ENCODE results near the gene ZNF816.
A peak's percentile ranks its signal among the peaks of the same experiment; 100 is the strongest.
"Not testable (repeated sequence)": the region's sequence is repeated elsewhere in the genome, so short reads cannot be mapped to it uniquely, and the experiment has no call there.

Gene ZNF816

GRCh38 chr19:52962394-52963246 lies at the start of gene ZNF816:
Gene ZNF816, minus strand, starts transcription at chr19:52962881. Its CDS starts 6,792 bp downstream, at chr19:52956089.
- DNase-seq, result peak; percentile 99

- DNase-seq, result no peak
Observed at GRCh38 chr19:53012006-53012405, 49.3 kb upstream of the ZNF816 start.

DNA sequence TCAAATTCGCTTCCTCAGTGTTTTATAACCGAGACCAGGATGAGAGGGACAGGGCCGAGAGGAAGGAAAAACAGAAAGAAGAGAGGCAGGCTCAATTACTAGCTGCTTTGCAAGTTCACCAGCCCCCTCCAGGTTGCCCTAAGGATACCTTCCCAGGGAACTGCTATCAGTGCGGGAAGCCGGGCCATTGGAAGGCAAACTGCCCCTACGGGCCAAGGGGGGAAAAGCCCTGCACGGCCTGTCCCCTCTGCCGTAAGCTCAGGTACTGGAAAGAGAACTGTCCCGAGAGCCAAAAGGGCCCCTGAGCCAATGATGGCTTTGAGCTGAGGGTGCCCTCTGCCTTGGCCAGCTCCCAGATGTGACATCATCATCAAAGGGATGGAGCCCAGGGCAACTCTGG lies 47.8 kb upstream of the ZNF816 start:
- no peak for DNase-seq

DNA sequence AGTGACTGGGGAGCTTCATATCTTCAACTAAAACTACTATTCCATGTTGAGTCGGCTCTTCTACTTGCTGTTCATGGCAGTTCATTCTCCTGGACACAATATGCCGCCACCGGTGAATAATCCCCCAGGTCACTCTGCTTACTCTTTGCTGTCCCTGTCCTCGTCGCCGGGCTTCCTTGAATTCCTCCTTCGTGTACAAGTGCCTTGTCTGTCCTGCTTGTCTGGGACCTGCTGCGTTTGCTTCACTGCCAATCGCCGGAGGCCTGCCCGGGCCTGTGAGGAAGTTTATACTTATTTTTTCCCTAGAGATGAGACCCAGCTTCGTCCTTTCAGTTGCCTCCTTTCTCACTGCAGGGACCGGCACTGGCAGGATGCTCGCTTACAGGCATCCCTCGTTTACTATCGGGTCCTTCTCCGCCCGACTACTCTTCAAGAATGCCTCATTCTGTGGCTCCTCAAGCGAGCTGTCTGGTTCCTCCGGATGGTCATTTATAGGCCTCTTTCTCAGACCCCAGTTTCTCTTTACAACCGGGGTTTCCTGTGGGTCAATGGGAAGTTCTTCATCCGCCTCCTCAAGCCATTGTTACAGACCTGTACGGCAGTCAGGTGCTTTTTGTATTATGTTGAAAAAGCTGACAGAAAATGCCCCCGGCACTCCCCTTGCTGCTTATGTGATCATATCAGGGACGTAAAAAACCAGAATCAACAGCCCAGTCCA lies 45.5 kb upstream of the ZNF816 start:
- DNase-seq, result no peak

GRCh38 chr19:53007606-53008005 lies 44.9 kb upstream of the ZNF816 start:
- no peak for DNase-seq

GRCh38 chr19:53007200-53007599 lies 44.5 kb upstream of the ZNF816 start:
- DNase-seq, result no peak

DNA sequence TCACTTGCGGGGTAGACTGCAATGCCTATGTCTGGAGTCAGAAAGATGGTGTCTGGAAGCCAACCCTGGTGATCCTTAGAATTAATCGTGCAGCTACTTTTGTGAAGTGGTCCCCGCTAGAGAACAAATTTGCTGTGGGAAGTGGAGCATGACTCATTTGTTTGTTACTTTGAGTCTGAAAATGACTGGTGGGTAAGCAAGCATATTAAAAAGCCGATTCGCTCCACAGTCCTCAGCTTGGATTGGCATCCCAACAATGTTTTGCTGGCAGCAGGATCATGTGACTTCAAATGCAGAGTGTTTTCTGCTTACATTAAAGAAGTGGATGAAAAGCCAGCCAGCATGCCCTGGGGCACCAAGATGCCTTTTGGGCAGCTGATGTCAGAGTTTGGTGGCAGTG lies 41.6 kb upstream of the ZNF816 start:
- DNase-seq, result no peak

DNA sequence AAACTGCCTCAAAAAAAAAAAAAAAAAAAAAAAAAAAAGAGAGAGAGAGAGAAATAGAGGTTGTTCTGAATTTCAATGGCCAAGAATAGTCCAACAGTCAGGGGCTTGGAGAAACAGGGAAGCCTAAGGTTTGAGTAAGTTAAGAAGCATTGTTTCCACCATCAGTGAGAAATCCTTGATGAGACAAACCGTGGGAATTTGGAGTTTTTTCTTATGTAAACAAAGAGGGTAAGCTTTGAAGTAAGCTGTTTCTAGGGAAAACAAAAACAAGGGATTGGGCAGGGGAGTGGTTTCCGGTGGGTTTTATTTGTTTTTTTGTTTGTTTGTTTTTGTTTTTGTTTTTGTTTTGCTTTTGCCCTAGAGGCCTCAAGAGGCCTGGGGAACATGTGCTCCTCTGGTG lies 39.8 kb upstream of the ZNF816 start:
- DNase-seq, result no peak

DNA sequence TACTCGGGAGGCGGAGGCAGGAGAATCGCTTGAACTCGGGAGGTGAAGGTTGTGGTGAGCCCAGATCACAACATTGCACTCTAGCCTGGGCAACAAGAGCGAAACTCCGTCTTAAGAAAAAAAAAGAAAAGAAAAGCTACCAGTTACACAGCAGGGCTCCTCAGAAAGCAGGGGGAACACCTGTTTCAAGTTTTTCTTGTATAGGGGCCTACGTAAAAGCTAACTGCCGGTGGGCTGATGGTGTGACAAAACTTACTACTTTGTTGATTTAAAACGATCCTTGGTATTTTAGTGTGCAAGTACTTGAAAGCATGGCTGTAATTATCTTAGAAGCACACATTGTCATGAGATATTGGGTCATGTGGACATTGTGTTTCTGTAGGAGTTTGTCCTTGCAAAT lies 35.3 kb upstream of the ZNF816 start:
- no peak for DNase-seq

- no peak for DNase-seq
Observed at GRCh38 chr19:52995711-52996110, 33.0 kb upstream of the ZNF816 start.

GRCh38 chr19:52993342-52994178 lies 30.9 kb upstream of the ZNF816 start:
- DNase-seq, result peak; percentile 83

GRCh38 chr19:52992109-52993004 lies 29.7 kb upstream of the ZNF816 start:
- peak; percentile 3 for DNase-seq

DNA sequence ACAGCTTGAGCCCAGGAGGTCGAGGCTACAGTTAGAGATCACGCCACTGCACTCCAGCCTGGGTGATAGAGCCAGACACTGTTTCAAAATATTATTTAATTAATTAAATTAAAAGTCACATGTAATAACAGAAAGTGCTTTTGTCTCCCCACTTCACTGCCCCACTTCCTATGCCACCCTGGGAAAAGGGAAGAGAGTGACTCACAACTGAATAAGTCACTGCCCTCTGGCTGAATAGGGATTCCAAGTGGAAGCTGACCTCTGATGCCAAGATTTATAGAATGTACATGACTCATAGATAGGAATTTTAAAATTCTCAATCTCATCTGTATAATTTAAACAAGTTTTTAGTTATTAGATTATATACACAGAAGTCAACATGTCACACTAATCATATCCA lies 28.8 kb upstream of the ZNF816 start:
- no peak for DNase-seq

DNA sequence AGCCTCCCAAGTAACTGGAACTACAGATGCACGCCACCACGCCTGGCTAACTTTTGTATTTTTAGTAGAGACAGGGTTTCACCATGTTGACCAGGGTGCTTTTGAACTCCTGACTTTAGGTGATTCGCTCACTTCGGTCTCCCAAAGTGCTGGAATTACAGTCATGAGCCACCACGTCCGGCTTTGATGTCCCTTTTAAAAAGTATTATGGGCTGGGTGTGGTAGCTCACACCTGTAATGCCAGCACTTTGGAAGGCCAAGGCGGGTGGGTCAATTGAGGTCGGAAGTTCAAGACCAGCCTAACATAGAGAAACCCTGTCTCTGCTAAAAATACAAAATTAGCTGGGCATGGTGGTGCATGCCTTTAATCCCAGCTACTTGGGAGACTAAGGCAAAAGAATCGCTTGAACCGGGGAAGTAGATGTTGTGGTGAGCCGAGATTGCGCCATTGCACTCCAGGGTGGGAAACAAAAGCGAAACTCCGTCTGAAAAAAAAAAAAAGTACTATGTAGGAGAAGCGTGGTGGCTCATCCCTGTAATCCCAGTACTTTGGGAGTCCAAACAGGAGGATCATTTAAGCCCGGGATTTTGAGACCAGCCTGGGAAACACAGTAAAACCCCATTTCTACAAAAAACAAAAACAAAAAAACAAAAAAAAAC lies 28.2 kb upstream of the ZNF816 start:
- DNase-seq, result no peak

DNA sequence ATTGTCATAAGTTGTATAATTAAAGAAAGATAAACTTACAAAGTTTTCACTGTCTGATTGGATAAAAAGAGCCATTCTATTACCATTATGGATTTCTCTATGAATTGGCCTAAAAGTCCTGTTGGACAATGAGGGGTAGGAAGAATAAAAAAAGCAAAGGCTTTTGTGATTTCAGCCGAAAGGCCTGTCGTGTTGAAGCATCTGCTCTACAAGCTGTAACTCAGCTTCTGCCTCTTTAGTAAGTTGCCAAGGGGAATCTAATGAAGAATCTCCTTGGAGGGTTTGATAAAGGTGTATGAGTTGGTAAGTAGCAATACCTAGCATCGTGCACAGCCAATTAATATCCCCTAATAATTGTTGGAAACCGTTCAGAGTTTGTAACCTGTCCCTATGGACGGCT lies 25.8 kb upstream of the ZNF816 start:
- no peak for DNase-seq

DNA sequence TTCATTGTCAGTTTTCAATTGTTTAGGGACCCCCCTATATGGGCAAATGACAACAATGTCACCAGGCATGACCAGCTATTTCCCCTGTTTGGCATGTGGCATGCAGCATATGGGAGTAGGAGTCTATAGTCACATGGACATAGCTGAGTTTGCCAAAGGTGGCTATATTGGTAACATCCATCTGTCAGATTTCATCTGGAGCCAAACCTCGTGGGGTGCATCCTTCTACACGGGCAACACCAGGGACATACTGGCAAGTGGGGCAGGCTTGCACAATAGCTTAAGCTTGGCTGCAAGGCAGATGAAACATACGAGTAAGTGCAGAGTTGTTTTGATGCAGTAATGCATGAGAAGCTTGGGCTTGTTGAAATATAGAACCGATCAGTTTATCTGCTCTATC lies 24.5 kb upstream of the ZNF816 start:
- no peak for DNase-seq

DNA sequence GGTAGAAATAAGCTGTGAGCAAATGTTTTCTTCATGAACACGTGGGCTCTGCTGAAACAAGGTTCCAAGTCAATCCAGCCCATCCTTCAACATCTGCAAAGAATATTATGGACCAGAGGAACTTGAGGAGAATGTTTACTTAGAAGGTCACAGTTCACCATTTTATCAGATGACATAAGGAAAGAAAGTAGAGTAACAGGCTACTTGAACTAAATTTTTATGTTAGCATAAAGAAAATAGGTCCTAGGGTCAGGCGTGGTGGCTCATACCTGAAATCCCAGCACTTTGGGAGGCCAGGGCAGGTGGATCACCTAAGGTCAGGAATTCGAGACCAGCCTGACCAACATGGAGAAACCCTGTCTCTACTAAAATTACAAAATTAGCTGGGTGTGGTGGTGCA lies 20.5 kb upstream of the ZNF816 start:
- not testable (repeated sequence) for DNase-seq

DNA sequence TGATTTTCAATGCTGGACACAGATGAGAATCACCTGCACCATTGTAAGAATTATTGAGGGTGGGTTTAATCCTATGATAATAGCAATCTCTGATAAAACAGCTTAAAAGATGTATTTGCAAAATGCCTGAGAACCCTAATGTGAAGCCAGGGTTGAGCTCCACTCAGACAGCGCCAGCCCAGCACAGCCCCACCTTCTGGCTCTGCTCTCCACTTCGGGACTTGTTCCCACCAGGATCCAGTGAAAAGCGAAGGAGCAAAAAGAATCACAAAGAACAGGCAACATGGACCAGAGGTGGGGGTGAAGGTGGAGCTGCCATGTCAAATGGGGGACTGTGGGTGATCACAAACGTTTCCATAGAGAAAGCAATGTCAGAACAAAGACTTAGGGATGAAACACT lies 18.6 kb upstream of the ZNF816 start:
- DNase-seq, result no peak

GRCh38 chr19:52967772-52968171 lies 5.1 kb upstream of the ZNF816 start:
- DNase-seq, result no peak

DNA sequence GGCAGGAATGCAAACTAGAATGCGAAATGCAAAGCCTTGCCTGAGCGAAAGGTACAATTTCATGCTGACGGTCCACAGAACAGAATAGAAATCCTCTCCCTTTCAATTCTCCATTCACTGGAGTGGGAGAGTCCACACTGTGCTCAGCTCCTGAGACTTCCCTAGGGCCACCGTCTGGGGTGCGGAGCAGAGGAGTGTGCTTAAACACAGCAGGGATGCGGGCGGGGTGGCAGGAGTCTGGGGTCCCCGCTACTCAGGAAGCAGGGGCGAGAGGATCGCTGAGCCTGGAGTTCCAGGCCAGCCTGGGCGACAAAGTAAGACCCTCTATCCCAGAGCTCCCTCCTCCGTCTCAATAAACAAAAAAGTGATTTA lies 552 bp upstream of the ZNF816 start:
- peak; percentile 18 for DNase-seq

DNA sequence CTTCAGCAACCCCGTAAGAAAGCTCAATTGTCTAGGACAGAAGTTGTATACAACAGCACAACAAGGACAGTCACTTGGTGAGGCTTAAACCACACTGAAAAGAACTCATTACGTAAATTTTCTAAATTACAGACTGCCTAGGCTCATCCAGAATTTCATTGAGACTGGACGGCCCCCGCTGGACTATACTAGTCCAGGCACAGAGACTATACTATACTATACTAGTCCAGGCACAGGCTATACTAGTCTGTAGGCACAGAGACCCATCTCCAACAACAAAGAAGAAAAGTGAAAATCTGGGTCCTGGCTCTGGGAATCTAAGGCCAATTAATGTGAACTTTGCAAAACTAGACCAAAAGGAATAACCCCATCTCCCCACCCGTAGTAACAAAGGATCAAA lies 700 bp downstream of the ZNF816 start:
- no peak for DNase-seq

All from stimulated activated CD4-positive, alpha-beta T cell treated with anti-CD3 and anti-CD28 coated beads, Interleukin-15, amount 100 ng/mL, for 24 hours (primary cell).